GM19025 (cell line): ENCODE measurements around the gene PBX1.

Source experiments
- ATAC-seq: cut with Tn5 transposase; IDR thresholded peaks from one replicate; pipeline ENCODE4 v1.9.1; 2021; ENCODE audit warnings: mild to moderate bottlenecking, low read depth, moderate library complexity; ENCODE audit not compliant: unreplicated experiment

The PBX1 gene

DNA sequence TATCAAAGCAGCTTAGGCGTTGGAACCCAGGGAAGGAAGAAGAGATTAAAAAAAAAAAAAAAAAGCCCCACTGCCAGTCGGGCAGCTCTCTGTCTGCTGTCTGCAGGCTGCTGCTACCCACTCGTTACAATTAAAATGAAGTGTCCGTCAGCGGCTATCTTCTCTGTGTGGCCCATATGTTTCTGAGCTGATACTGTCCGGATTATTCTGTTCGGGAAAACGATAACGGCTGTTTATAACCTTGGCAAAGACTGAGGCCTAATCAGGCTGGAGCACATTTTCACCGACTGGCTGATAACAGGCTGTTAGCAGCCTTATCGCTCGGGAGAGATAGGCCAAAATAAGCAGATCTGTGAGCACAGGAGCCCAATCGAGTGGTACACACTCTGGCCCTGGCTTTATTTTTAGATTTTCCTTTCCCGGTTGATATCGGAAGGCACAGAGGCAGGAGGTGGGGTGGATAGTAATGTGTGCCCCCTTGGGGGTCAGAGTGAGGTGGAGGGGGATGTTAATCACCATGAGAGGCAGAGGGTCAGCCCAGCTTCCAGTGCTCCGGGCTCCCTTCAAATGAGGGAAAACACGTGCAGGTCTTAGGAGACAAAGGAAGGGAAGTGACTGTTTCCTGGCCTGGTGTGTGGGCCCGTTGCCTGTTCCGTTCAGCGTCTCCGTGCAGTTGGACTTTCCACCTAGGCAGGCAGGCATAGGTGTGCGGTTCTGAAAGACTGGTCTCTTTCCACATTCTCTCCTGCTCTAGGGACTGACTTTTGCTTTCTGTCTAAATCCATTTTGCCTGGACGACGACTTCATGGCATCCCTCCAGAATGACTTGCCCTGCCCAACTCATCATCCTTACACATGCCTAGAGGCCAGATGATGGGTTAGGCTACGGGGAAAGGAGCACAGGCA lies 153.4 kb downstream of the PBX1 start:
- no peak for ATAC-seq

DNA sequence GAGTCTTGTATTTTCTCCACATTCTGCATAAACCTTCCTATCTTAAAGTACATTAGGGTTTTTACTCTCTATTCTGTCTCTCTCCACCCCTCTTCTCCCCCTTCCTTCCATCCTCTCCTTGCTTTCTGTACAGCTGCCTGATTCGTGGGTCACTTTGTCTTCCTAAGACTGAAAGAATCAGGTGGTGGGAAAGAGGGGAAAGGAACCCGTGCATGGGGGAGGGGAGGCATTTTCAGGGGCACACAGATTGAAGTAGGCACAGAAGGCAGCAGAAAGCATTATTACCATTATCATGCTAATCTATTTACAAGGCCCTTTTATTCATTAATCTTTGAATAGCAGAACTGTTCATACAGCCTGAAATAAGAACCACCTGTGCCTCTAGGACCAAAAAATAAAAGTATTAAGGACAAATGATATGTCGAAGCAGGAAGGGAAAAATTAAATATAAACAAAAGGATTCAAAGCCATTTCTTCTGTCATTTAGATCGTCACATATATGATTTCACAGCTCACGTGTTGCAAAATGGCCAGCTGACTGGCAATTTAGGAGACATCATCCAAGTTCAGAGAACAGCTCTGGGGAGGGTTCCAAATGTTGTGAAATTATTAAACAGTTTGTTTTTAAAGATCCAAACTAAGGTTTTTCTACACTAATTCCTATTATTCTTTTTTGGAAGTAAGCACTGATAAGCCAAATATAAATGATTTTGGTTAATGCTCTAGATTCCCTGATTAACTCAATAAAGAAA lies 154.6 kb downstream of the PBX1 start:
- ATAC-seq = no peak

DNA sequence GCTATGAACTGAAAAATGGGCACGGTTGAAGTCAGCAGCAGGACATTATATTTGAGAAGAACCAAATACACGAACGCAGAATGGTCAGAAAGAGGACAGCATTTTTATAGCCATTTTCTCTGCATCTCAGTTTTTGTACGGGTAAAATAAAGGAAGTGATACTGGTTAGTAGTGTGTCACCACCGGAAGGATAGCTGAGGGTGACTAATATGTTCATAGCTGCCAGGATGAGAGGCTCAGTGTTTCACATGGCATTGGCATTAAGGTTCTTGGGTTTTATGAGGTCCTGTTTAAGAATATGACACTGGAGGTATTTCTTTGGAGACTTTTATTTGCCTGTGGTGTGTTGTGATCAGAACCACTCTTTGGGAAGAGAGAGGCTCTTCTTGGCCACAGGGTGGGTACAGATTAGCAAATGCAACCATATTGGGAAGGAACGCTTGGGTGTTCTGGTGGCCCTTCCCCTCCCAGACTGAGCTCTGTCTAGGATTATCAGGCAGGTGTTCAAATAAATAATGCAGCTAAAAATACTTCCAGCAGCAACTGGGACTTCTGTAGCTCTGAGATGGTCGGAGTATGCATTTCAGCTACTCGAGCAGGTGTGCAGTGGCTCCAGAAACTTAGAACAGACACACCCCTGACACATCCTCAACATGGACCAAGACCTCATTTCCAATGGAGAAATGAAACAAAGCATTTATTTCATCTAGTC lies 158.2 kb downstream of the PBX1 start:
- ATAC-seq = peak; percentile 74

DNA sequence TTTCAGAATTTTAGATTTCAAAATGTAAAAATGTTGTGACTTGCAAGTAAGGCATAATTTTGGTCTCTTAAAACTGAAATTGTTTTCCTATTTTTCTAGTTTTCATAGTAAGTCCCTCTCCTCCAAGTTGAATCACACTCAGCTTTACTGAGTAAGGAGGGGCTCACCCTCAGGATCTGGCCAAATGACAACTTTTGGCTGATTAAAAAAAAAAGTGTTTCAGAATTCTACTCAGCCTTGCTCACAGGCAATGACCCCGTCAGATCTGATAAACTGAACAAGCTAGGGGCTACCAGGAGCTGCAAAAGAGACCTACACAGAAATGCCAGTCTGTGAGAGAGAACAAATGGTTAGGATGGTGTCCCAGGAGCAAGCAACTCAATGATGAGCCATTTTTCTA lies 159.8 kb downstream of the PBX1 start:
- ATAC-seq = no peak

- ATAC-seq = no peak
These were observed 160.9 kb downstream of the PBX1 start for GRCh38 chr1:164719676-164720439.

GRCh38 chr1:164720440-164721227 lies 161.7 kb downstream of the PBX1 start:
- ATAC-seq = no peak

GRCh38 chr1:164721228-164721496 lies 162.2 kb downstream of the PBX1 start:
- no peak for ATAC-seq

DNA sequence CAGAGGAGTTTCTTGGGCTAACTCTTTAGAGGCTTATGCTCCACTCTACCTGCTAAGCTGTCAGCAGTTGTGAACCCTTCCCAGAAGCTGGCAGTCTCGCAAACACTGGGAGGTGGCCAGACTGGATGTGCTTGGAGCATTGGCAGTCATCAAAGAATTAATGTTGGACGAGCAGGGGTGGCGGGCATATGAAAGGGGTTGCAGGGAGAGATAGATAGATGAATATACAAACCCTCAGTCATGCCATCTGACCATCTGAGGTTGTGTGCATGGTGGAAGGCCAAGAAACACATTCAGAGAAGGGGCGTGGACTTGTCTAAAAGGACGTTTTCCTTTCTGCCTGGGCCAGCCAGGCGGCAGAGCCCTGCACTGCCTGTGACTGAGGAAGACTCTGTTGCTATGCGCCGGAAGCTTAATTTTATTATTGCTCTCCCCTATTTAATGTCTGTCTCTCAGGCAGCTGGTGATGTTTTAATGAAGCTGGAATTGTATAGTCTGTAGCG lies 164.4 kb downstream of the PBX1 start:
- ATAC-seq = no peak

- no peak for ATAC-seq
These were observed 166.4 kb downstream of the PBX1 start for GRCh38 chr1:164725401-164725800.

- ATAC-seq = no peak
These were observed 167.3 kb downstream of the PBX1 start for GRCh38 chr1:164726235-164726634.

GRCh38 chr1:164728719-164729118 lies 169.7 kb downstream of the PBX1 start:
- ATAC-seq = no peak

DNA sequence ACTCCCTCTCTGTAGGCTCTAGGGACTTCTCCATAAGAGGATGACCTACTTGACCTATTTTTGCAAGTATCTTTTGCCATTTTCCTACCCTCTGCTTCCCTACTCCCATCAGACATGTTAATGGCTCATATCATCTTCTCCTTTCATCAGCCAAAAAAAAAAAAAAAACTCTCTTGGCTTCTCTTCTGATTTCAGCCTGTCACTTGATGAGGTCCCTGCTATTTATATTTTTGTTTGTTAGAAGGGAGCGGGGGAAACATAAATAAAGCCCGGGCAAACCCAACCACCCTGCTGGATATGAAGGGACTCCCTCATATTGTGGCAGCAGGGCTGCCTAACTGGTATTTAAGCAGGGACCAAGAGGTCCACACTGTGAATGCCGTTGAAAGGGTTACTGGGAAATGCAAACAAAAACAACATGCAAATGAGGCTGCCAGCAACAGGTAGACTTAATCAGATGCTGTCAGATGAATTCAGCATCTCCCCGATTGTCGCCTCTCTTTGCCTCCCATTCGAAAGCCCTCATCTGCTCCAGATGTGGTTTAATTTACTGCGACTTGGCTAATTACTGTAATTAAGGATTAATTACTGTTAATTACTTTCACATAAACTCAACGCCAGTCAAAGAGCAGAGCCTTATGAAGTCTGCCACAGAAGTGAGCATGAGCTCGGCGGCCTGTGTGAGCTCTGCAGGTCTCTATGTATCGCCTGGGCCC lies 172.3 kb downstream of the PBX1 start:
- no peak for ATAC-seq

GRCh38 chr1:164733070-164733469 lies 174.1 kb downstream of the PBX1 start:
- ATAC-seq = no peak

- ATAC-seq = no peak
These were observed 174.8 kb downstream of the PBX1 start for GRCh38 chr1:164733734-164734133.

- no peak for ATAC-seq
These were observed 176.5 kb downstream of the PBX1 start for GRCh38 chr1:164735315-164736052.

GRCh38 chr1:164736137-164736536 lies 177.2 kb downstream of the PBX1 start:
- ATAC-seq = no peak

DNA sequence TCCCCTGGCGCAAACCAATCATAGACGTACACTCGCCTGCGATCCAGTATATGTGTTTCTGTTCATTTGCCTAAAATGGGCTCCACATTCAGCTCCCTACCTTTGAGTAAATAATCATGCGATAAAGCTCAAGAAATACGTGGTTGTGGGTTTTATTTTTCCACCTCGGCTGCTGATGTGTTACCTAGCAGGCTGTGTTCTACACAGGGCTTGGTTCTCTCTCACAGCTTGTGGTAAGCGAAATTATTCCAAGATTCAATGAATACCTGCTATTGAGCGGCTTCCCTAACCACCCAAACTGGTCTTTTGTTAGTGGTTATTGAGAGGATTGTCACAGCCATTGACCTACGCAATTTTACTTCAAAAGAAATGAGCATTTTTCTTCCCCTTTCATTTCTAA lies 180.2 kb downstream of the PBX1 start:
- no peak for ATAC-seq

GRCh38 chr1:164740000-164740526 lies 181.1 kb downstream of the PBX1 start:
- ATAC-seq = no peak
